H1 (cell line): ENCODE measurements around the gene GPR21. TPM values are rescaled to one million over a fixed set of nuclear protein-coding genes. Genes with fewer than 3 reads are reported as not detected.

Experiments
- CTCF ChIA-PET: fragments of 300-600 bp; sonication (Branson Sonifier 250); formaldehyde crosslinking; loops from one replicate; lab custom pipeline; 2021; ENCODE audit not compliant: partially characterized antibody; lab: Charles Lee
- POLR2A ChIA-PET: fragments of 300-600 bp; sonication (Branson Sonifier 250); formaldehyde crosslinking; loops from one replicate; lab custom pipeline; 2021; ENCODE audit warnings: inconsistent platforms; ENCODE audit not compliant: partially characterized antibody; lab: Charles Lee
- DNase-seq, 2 experiments: peaks; one replicate each; pipeline versions ENCODE4 v3.0.0 to v3.0.0-alpha.2; 2010 to 2022; ENCODE audit warnings: low spot score in 2 of 2, low read depth in 1 of 2, mixed read lengths in 1 of 2
- FAIRE-seq: peaks from 2 replicates; lab custom pipeline; 2011; peaks lifted over from hg19 to GRCh38; lab: Jason Lieb, UNC
- H2AFZ ChIP-seq: 2 replicates; pipeline ENCODE4 v1.8.1; 2012; ENCODE audit warnings: low read length, inconsistent platforms
- H2AK5ac ChIP-seq: 2 replicates; pipeline ENCODE4 v1.6.1; 2013; ENCODE audit warnings: low read depth, low read length
- H2BK120ac ChIP-seq: replicated peaks from 2 replicates; pipeline ENCODE3; 2013; ENCODE audit warnings: low read depth, low read length, inconsistent platforms
- H2BK12ac ChIP-seq: 2 replicates; pipeline ENCODE4 v1.6.1; 2013; ENCODE audit warnings: low read depth, low read length
- H2BK15ac ChIP-seq: 2 replicates; pipeline ENCODE4 v1.6.1; 2013; ENCODE audit warnings: low read length
- H2BK20ac ChIP-seq: 2 replicates; pipeline ENCODE4 v1.6.1; 2013; ENCODE audit warnings: low read length
- H2BK5ac ChIP-seq: 2 replicates; pipeline ENCODE4 v1.6.1; 2013; ENCODE audit warnings: low read depth, low read length
- H3K14ac ChIP-seq: 2 replicates; pipeline ENCODE4 v1.6.1; 2013; ENCODE audit warnings: inconsistent platforms; ENCODE audit not compliant: insufficient read length
- H3K18ac ChIP-seq: 2 replicates; pipeline ENCODE4 v1.6.1; 2013; ENCODE audit warnings: low read length; ENCODE audit errors: extremely low read depth
- H3K23ac ChIP-seq: 2 replicates; pipeline ENCODE4 v1.6.1; 2013; ENCODE audit warnings: inconsistent platforms; ENCODE audit not compliant: insufficient read length
- H3K23me2 ChIP-seq: 2 replicates; pipeline ENCODE4 v1.6.1; 2013; ENCODE audit warnings: low read depth, low read length
- H3K27ac ChIP-seq: 2 replicates; pipeline ENCODE4 v1.6.1; 2011; ENCODE audit warnings: low read depth, low read length, inconsistent platforms
- H3K27me3 ChIP-seq, 4 experiments: replicated peaks in 1 of 4; 1 replicate in 1 of 4; 2 replicates in 3 of 4; pipeline versions ENCODE4 v1.6.1 to v1.8.1; 2011 to 2013; ENCODE audit warnings: low read length in 3 of 4, mild to moderate bottlenecking in 3 of 4, inconsistent platforms in 2 of 4, mixed read lengths in 2 of 4, moderate library complexity in 1 of 4; ENCODE audit not compliant: control insufficient read depth in 3 of 4, insufficient read depth in 3 of 4; ENCODE audit errors: extremely low read depth in 1 of 4
- H3K36me3 ChIP-seq, 4 experiments: 2 replicates each; pipeline versions ENCODE4 v1.6.1 to v1.8.1; 2011 to 2013; ENCODE audit warnings: mild to moderate bottlenecking in 4 of 4, low read length in 3 of 4, moderate library complexity in 2 of 4, control low read depth in 1 of 4, inconsistent platforms in 1 of 4; ENCODE audit not compliant: insufficient read depth in 4 of 4, control insufficient read depth in 2 of 4
- H3K4ac ChIP-seq: replicated peaks from 2 replicates; pipeline ENCODE3; 2013; ENCODE audit warnings: low read length, low read depth, mixed read lengths, inconsistent platforms; ENCODE audit not compliant: insufficient read length
- H3K4me1 ChIP-seq, 4 experiments: replicated peaks in 1 of 4; 1 replicate in 1 of 4; 2 replicates in 3 of 4; pipeline versions ENCODE4 v1.6.1 to v1.8.1; 2011 to 2013; ENCODE audit warnings: low read length in 3 of 4, inconsistent platforms in 2 of 4, mixed read lengths in 1 of 4; ENCODE audit not compliant: insufficient read depth in 4 of 4, control insufficient read depth in 3 of 4
- H3K4me2 ChIP-seq, 2 experiments: 2 replicates each; pipeline versions ENCODE4 v1.6.1 to v1.8.1; 2011 to 2013; ENCODE audit warnings: low read depth in 2 of 2, low read length in 2 of 2, control low read depth in 1 of 2, inconsistent platforms in 1 of 2, mild to moderate bottlenecking in 1 of 2; ENCODE audit not compliant: insufficient read depth in 1 of 2
- H3K4me3 ChIP-seq, 4 experiments: fragments of 200-600, 300-600 bp in 1 of 4; sonication (generic), shearing (Covaris generic), sonication (Bioruptor Twin) in 1 of 4; 2 replicates each; pipeline versions ENCODE4 v1.5.1 to v1.8.1; 2011 to 2016; ENCODE audit warnings: low read length in 4 of 4, low read depth in 3 of 4, control low read depth in 2 of 4, inconsistent platforms in 2 of 4, mild to moderate bottlenecking in 2 of 4, mixed read lengths in 1 of 4, moderate library complexity in 1 of 4; ENCODE audit not compliant: insufficient read depth in 2 of 4; ENCODE audit errors: extremely low read depth in 1 of 4
- H3K56ac ChIP-seq: replicated peaks from 2 replicates; pipeline ENCODE3; 2013; ENCODE audit warnings: low read depth, mild to moderate bottlenecking, mixed read lengths, low read length, inconsistent platforms; ENCODE audit not compliant: insufficient read length
- H3K79me1 ChIP-seq: 2 replicates; pipeline ENCODE4 v1.6.1; 2013; ENCODE audit warnings: low read depth, low read length, control low read depth
- H3K79me2 ChIP-seq, 2 experiments: 2 replicates each; pipeline versions ENCODE4 v1.6.1 to v1.8.1; 2012 to 2013; ENCODE audit warnings: low read length in 2 of 2, mild to moderate bottlenecking in 2 of 2, inconsistent platforms in 1 of 2; ENCODE audit not compliant: insufficient read depth in 2 of 2, control insufficient read depth in 1 of 2
- H3K9ac ChIP-seq, 4 experiments: replicated peaks in 1 of 4; 1 replicate in 1 of 4; 2 replicates in 3 of 4; pipeline versions ENCODE4 v1.6.1 to v1.8.1; 2011 to 2013; ENCODE audit warnings: low read depth in 3 of 4, low read length in 3 of 4, control low read depth in 2 of 4, mild to moderate bottlenecking in 2 of 4, moderate library complexity in 2 of 4, inconsistent platforms in 1 of 4; ENCODE audit errors: extremely low read depth in 1 of 4
- H3K9me3 ChIP-seq, 2 experiments: 2 replicates each; pipeline versions ENCODE4 v1.6.1 to v1.8.1; 2012 to 2013; ENCODE audit warnings: mild to moderate bottlenecking in 2 of 2, moderate library complexity in 2 of 2, control low read depth in 1 of 2, inconsistent platforms in 1 of 2, low read depth in 1 of 2, low read length in 1 of 2, mixed read lengths in 1 of 2; ENCODE audit not compliant: insufficient read depth in 2 of 2
- H4K20me1 ChIP-seq, 2 experiments: replicated peaks in 1 of 2; 2 replicates each; pipeline versions ENCODE3 to v1.8.1; 2011 to 2013; ENCODE audit warnings: inconsistent platforms in 2 of 2, low read length in 2 of 2, mild to moderate bottlenecking in 1 of 2; ENCODE audit not compliant: insufficient read depth in 2 of 2, control insufficient read depth in 1 of 2
- H4K5ac ChIP-seq: 2 replicates; pipeline ENCODE4 v1.6.1; 2013; ENCODE audit warnings: low read length, low read depth, mixed read lengths, inconsistent platforms; ENCODE audit not compliant: insufficient read length
- H4K8ac ChIP-seq: 2 replicates; pipeline ENCODE4 v1.8.0; 2013; ENCODE audit warnings: mild to moderate bottlenecking, moderate library complexity, low read length, inconsistent platforms; ENCODE audit not compliant: insufficient read depth; ENCODE audit errors: extremely low read depth
- H4K91ac ChIP-seq: replicated peaks from 2 replicates; pipeline ENCODE3; 2013; ENCODE audit warnings: low read length, mixed read lengths, inconsistent platforms; ENCODE audit not compliant: insufficient read length
- CHD1 ChIP-seq: IDR thresholded peaks from 2 replicates; pipeline ENCODE4 v1.6.1; 2012; ENCODE audit warnings: low read depth, low read length, improper control_type of control experiment
- CREB1 ChIP-seq: IDR thresholded peaks from 2 replicates; pipeline ENCODE4 v1.6.1; 2012; ENCODE audit warnings: inconsistent platforms
- HDAC6 ChIP-seq: IDR thresholded peaks from one replicate; pipeline ENCODE4 v1.7.1; 2012; ENCODE audit warnings: low read depth, mild to moderate bottlenecking, inconsistent platforms, low read length, moderate library complexity
- POLR2AphosphoS5 ChIP-seq: IDR thresholded peaks from 2 replicates; pipeline ENCODE4 v1.6.1; 2011; ENCODE audit warnings: low read depth, low read length
- TEAD4 ChIP-seq: IDR thresholded peaks from 2 replicates; pipeline ENCODE4 v1.6.1; 2012; ENCODE audit warnings: low read depth, low read length, inconsistent platforms, mixed read lengths
- WGBS, 2 experiments: shearing (Covaris generic) in 1 of 2; methylation state at CpG; one replicate each; pipeline versions ENCODE4 v1.1.6 to v1.1.7; 2013 to 2015; ENCODE audit warnings: low lambda C conversion rate in 2 of 2, mixed read lengths in 2 of 2, inconsistent platforms in 1 of 2, low coverage in 1 of 2, missing lambda C conversion rate in 1 of 2; ENCODE audit not compliant: insufficient replicate concordance in 2 of 2, insufficient coverage in 1 of 2, insufficient read length in 1 of 2; ENCODE audit errors: extremely low coverage in 1 of 2, missing lambda C conversion rate in 1 of 2; 5-methylcytosine and 5-hydroxymethylcytosine counted together
- polyA plus RNA-seq, 7 experiments: library from polyadenylated mRNA; depleted of rRNA in 3 of 7; stranded (reverse) in 5 of 7; unstranded in 2 of 7; fragments of >200 nt in 5 of 7; fragments of 200-250 nt in 2 of 7; gene quantifications; 1 replicate in 5 of 7; 2 replicates in 1 of 7; 4 replicates in 1 of 7; pipeline versions ENCODE4 v1.2.1 to v1.2.3, GENCODE V29; 2011 to 2013; ENCODE audit warnings: missing spikeins in 2 of 7, mixed read lengths in 2 of 7
- total RNA-seq: library from RNA; stranded (reverse); fragmentation: NEBNext Ultra II Directional; extraction: Animal tissue kit (Norgen Biotek cat#: 25700); gene quantifications from 2 replicates; pipeline ENCODE4 v1.2.1, GENCODE V29; 2021

The GPR21 gene
- total and polyA plus RNA-seq, 2 of the 8 experiments (the other 6 are each of a cell fraction or from before 2014, with no cell fraction given): 0.58 to 0.71 TPM

GRCh38 chr9:123016631-123017030 is 16.8 kb upstream of the GPR21 start:
- Histone ChIP-seq H3K79me1 (no peaks in the 10 kb centered on the region), H3K4ac (no peak overlapping the region), H3K36me3 (peaks cover 4 to 74% (median 21%) of the 10 kb centered on the region in 4 experiments; a peak in 5 of 8 replicates), H3K18ac (no peak overlapping the region), H3K23ac (no peak overlapping the region), H3K9ac (no peak overlapping the region), H4K8ac (no peak overlapping the region), H3K23me2 (no peaks in the 10 kb centered on the region), H4K20me1 (no peaks in the 10 kb centered on the region), H2AFZ (no peak overlapping the region), H3K79me2 (no peaks in the 10 kb centered on the region), H3K4me2 (no peak overlapping the region), H3K14ac (no peak overlapping the region), H3K4me1 (no peaks in the 10 kb centered on the region), H2AK5ac (no peak overlapping the region), H3K9me3 (no peaks in the 10 kb centered on the region), H4K5ac (no peak overlapping the region), H3K27ac (no peak overlapping the region), H3K27me3 (no peaks in the 10 kb centered on the region), H2BK20ac (no peak overlapping the region), H2BK15ac (no peak overlapping the region), H2BK12ac (no peak overlapping the region), H2BK5ac (no peak overlapping the region), H3K4me3 (no peak overlapping the region), H2BK120ac (no peak overlapping the region), H4K91ac (no peak overlapping the region), H3K56ac (no peak overlapping the region)
- FAIRE-seq: no peak
- ChIA-PET POLR2A (no interaction called here), CTCF (no interaction called here)
- no peak for DNase-seq
- 88% methylated on average over 1 of the region's 1 CpG; no CpG with 5 or more reads in 1 of the 2 experiments for WGBS, 2 experiments
- TF ChIP-seq CHD1 (no peak), HDAC6 (no peak), POLR2AphosphoS5 (no peak), CREB1 (no peak), TEAD4 (no peak)
